Gastroesophageal sphincter (tissue), 4 donors: ENCODE results near the gene CHRNA4. TPM values are rescaled to one million over a fixed set of nuclear protein-coding genes. Genes with fewer than 3 reads are reported as not detected.

Experiments
- ATAC-seq: fragments of 150-250 bp; one replicate; pipeline ENCODE4 v1.9.1; 2016; ENCODE audit warnings: mild to moderate bottlenecking, moderate library complexity
- H3K27ac ChIP-seq, 4 donors: fragments of 200-600 bp; sonication (generic) in 3 of 4; 1 replicate in 3 of 4; 2 replicates in 1 of 4; pipeline ENCODE4 v1.5.1; 2016 to 2019
- H3K27me3 ChIP-seq: fragments of 200-600 bp; sonication (generic); one replicate; pipeline ENCODE4 v1.5.1; 2019
- H3K36me3 ChIP-seq, 2 donors: fragments of 200-600 bp; sonication (generic); one replicate each; pipeline ENCODE4 v1.5.1; 2019; ENCODE audit warnings: control low read depth in 1 of 2
- H3K4me1 ChIP-seq, 3 donors: fragments of 200-600 bp; sonication (generic); 1 replicate in 2 of 3; 2 replicates in 1 of 3; pipeline ENCODE4 v1.5.1; 2016 to 2019; ENCODE audit warnings: control low read depth in 2 of 3
- H3K4me3 ChIP-seq, 2 donors: fragments of 200-600 bp; sonication (generic); one replicate each; pipeline ENCODE4 v1.5.1; 2019; ENCODE audit warnings: mild to moderate bottlenecking in 1 of 2, moderate library complexity in 1 of 2
- H3K9me3 ChIP-seq, 3 donors: fragments of 200-600 bp; sonication (generic); one replicate each; pipeline ENCODE4 v1.5.1; 2017 to 2019; ENCODE audit warnings: control low read depth in 2 of 3
- EP300 ChIP-seq: sonication (generic); formaldehyde crosslinking; IDR thresholded peaks from one replicate; pipeline ENCODE4 v1.6.1; 2017; ENCODE audit warnings: antibody characterized with exemption, mild to moderate bottlenecking
- POLR2A ChIP-seq, 2 donors: fragments of 450-650 bp; IDR thresholded peaks; one replicate each; pipeline ENCODE4 v1.6.1; 2017; ENCODE audit warnings: antibody characterized with exemption in 2 of 2, mild to moderate bottlenecking in 2 of 2, moderate library complexity in 1 of 2
- POLR2AphosphoS5 ChIP-seq: sonication (generic); formaldehyde crosslinking; IDR thresholded peaks from one replicate; pipeline ENCODE4 v1.6.1; 2017; ENCODE audit warnings: antibody characterized with exemption
- WGBS, 2 donors: methylation state at CpG; one replicate each; pipeline ENCODE4 v1.1.5; 2018; ENCODE audit warnings: low coverage in 1 of 2; 5-methylcytosine and 5-hydroxymethylcytosine counted together
- total RNA-seq, 4 donors: library from RNA; depleted of rRNA; stranded (reverse); fragments of >200 nt; gene quantifications; one replicate each; pipeline ENCODE4 v1.1.0, GENCODE V29; 2016
- TF ChIP-seq, protein P1 (sequence below), 4 experiments: fragments of 200-600 bp in 2 of 4; fragments of 450-650 bp in 2 of 4; sonication (generic) in 1 of 4; IDR thresholded peaks; one replicate each; pipeline ENCODE4 v1.5.1; 2017 to 2019; ENCODE audit warnings: antibody characterized with exemption in 4 of 4, mild to moderate bottlenecking in 2 of 4, moderate library complexity in 2 of 4

CHRNA4 gene
- total RNA-seq, 4 donors from 2014 or later: not detected

DNA sequence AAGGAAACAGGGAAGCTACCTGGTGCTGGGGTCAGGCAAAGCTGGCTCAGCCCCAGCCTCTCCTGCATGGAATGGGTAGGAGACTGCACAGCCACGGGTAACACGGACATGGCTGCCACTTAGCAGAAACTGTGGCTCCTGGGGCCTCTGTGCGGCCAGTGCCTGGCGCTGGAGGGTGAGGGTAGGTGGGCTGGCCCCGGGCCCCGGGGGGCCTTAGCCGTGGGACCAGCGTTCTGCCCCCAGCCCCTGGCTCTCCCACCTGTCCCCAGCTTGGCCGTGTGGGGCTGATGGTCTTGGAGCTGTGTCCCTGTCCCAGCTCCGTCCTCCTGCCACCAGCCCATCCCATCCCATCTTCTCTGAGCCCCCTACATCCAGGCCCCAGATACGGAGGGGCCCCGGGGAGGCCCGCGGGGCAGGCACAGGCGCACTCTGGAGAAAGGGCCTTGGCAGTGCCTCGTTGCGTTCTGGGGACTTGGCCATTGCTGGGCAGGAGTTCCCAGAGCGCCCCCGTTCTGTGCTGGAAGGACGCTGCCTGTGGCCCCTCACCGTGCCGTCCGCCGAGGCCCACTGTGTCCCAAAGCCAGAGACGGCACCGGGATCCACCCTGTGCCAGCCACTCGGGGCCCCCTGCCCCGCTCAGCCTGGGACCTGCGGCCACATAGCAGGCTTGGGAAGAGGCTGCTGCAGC is 12.2 kb downstream of the CHRNA4 start:
- Histone ChIP-seq H3K27ac (no peak overlapping the region), H3K4me1 (peaks cover 0 to 34% (median 4%) of the 10 kb centered on the region in 3 donors), H3K36me3 (no peaks in the 10 kb centered on the region), H3K4me3 (no peak overlapping the region), H3K9me3 (no peaks in the 10 kb centered on the region), H3K27me3 (peaks cover 82% of the 10 kb centered on the region)
- no peak for ATAC-seq
- no peak for TF ChIP-seq POLR2AphosphoS5
- TF ChIP-seq POLR2A (IDR thresholded peaks at IDR 0.05): no peak
- TF ChIP-seq, protein P1, sequence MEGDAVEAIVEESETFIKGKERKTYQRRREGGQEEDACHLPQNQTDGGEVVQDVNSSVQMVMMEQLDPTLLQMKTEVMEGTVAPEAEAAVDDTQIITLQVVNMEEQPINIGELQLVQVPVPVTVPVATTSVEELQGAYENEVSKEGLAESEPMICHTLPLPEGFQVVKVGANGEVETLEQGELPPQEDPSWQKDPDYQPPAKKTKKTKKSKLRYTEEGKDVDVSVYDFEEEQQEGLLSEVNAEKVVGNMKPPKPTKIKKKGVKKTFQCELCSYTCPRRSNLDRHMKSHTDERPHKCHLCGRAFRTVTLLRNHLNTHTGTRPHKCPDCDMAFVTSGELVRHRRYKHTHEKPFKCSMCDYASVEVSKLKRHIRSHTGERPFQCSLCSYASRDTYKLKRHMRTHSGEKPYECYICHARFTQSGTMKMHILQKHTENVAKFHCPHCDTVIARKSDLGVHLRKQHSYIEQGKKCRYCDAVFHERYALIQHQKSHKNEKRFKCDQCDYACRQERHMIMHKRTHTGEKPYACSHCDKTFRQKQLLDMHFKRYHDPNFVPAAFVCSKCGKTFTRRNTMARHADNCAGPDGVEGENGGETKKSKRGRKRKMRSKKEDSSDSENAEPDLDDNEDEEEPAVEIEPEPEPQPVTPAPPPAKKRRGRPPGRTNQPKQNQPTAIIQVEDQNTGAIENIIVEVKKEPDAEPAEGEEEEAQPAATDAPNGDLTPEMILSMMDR (IDR thresholded peaks at IDR 0.05): no peak
- TF ChIP-seq EP300: no peak
- WGBS, 2 donors: no CpG with 5 or more reads among the region's 29 CpGs

- ATAC-seq: no peak
- 73 to 75% methylated on average over 2 to 8 of the region's 46 CpGs for WGBS, 2 donors
These were observed 13.0 kb downstream of the CHRNA4 start for GRCh38 chr20:63347950-63348827.

DNA sequence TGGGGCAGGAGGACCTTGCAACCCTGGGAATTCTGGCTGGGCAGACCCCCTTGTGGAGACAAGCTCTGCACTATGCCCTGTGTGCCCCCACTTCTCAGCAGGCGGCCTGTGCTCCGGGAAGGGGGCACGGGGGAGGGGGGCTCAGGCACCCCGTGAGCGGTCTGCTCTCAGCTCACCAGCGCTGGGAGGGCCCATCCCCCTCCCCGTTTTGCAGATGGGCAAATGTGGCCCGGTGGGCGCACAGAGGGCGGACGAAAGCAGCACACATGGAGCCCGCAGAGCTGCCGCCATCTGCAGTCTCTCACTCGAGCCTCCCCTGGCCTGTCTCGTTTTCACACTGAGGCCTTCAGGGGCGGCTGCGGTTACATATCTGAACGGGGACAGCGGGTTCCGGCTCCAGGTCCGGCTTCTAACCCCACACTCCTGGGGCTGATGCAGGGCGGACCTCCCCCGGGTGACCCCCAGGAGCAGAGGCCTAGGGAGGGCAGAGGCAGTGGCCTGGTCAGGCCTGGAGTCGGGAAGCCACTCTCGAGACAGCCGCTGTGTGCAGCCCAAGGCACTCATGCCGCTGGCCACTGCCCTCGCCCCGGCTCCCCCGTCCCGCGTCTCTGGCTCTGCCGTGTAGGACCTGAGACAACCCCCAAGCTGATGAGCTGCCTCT is 13.9 kb downstream of the CHRNA4 start:
- H3K36me3 ChIP-seq: no peaks in the 10 kb centered on the region
- no peak overlapping the region for H3K4me3 ChIP-seq
- no peak for TF ChIP-seq EP300
- TF ChIP-seq, protein P1 (IDR thresholded peaks at IDR 0.05): no peak
- WGBS, 2 donors: no CpG with 5 or more reads among the region's 33 CpGs
- H3K27ac ChIP-seq: no peak overlapping the region
- no peaks in the 10 kb centered on the region for H3K9me3 ChIP-seq
- peaks cover 86% of the 10 kb centered on the region for H3K27me3 ChIP-seq
- ATAC-seq: no peak
- H3K4me1 ChIP-seq: peaks cover 0 to 25% (median 4%) of the 10 kb centered on the region in 3 donors

More at GRCh38 chr20:63347950-63348827, 13.0 kb downstream of the CHRNA4 start:
- no peaks in the 10 kb centered on the region for H3K36me3 ChIP-seq
- peaks cover 86% of the 10 kb centered on the region for H3K27me3 ChIP-seq
- H3K9me3 ChIP-seq: no peaks in the 10 kb centered on the region
- TF ChIP-seq, protein P1 (IDR thresholded peaks at IDR 0.05): no peak
- TF ChIP-seq POLR2AphosphoS5: no peak
- TF ChIP-seq EP300: no peak
- no peak for TF ChIP-seq POLR2A (IDR thresholded peaks at IDR 0.05)
- H3K4me3 ChIP-seq: no peak overlapping the region
- peaks cover 0 to 34% (median 4%) of the 10 kb centered on the region in 3 donors for H3K4me1 ChIP-seq
- H3K27ac ChIP-seq: no peak overlapping the region

DNA sequence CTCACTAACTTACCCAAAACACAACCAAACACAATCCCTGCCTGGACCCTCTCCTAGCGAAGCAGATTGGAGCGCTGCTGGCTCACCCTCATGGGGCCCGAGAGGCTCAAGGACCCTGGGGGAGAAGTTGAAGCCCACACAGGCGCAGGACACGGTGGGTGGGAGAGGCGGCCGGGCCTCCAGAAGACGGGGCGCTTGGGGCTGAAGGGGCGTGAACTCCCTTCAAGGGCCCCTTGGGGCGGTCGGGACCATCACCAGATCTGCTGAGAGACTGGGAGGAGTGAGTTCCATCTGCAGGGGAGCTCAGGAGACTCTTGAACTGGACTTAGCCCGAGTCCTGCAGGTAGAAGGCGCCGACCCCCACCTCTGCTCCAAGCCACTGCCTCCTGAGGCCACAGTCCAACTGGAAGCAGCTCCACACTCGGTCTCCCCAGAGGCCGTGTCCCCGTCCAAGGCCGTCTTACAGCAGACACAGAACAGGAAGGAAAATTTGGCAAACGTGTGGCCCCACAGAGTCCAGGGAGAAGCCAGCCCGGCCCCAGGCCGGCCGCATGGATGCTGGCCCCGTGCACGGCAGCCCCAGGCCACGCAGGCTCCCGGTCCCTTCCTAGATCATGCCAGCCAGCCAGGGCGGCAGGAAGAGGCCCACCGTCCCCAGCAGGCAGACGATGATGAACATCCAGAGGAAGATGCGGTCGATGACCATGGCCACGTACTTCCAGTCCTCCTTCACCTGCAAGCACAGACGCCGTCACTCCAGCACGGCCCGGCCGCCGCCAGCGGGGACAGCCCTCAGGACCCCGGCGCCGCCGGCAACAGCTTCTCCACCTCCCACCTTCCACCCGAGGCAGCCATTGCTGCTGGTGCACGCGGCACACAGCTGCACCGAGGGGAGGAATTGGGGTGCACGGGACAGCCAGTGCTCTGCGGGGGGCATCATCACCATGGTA is 14.7 kb downstream of the CHRNA4 start:
- H3K27ac ChIP-seq: no peak overlapping the region
- peaks cover 86% of the 10 kb centered on the region for H3K27me3 ChIP-seq
- no peak overlapping the region for H3K4me3 ChIP-seq
- H3K9me3 ChIP-seq: no peaks in the 10 kb centered on the region
- peaks cover 0 to 21% (median 4%) of the 10 kb centered on the region in 3 donors for H3K4me1 ChIP-seq
- no peak for TF ChIP-seq EP300
- TF ChIP-seq, protein P1 (IDR thresholded peaks at IDR 0.05): no peak
- no peak for TF ChIP-seq POLR2A (IDR thresholded peaks at IDR 0.05)
- no peak for TF ChIP-seq POLR2AphosphoS5
- no peak for ATAC-seq
- H3K36me3 ChIP-seq: no peaks in the 10 kb centered on the region
- WGBS, 2 donors: 60 to 89% methylated on average over 1 to 3 of the region's 50 CpGs
